ELR (cell line): ENCODE measurements around the gene ATG101.

Experiments used
- DNase-seq: peaks from one replicate; pipeline ENCODE4 v3.0.0-alpha.2; 2015; ENCODE audit warnings: low read depth

The ATG101 gene

DNA sequence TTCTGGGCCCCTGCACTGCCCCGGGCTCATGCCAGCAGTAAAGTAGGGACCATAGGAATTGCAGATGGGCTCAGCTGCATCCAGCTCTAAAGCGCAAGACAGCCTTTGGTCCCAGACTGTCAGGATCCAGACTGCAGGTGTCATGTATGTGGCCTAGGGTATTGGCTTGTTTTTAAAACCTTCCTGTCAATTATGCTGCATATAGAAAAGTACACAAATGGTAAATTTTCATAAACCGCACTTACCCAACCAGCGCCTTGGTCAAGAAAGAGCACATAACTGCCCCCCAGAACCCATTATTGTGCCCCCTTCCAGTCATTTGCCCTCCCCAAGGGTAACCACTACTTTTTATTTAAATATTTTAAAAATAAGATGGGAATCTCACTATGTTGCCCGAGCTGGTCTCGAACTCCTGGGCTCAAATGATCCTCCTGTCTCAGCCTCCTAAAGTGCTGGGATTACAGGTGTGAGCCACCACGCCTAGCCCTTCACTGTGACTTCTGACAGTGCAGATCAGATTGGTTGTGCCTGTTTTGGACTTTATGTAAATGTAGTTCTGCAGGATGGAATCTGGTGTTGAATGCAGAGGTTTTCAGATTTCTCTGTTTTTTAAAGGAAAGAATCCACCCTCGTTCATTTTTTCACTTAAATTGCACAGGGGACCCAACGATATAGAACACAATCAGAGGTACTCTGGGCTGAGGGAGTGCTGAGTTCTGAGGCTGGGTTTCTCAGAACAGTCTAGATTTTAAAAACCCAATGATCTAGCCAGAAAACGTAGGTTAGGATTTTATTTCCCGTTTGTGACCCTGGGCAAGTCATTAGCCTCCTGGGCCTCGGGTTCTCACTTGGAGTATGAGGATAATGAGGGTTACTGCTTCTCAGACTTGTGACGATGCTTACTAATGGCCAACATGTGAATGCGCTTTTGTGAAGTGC is 11.9 kb upstream of the ATG101 start:
- no peak for DNase-seq

DNA sequence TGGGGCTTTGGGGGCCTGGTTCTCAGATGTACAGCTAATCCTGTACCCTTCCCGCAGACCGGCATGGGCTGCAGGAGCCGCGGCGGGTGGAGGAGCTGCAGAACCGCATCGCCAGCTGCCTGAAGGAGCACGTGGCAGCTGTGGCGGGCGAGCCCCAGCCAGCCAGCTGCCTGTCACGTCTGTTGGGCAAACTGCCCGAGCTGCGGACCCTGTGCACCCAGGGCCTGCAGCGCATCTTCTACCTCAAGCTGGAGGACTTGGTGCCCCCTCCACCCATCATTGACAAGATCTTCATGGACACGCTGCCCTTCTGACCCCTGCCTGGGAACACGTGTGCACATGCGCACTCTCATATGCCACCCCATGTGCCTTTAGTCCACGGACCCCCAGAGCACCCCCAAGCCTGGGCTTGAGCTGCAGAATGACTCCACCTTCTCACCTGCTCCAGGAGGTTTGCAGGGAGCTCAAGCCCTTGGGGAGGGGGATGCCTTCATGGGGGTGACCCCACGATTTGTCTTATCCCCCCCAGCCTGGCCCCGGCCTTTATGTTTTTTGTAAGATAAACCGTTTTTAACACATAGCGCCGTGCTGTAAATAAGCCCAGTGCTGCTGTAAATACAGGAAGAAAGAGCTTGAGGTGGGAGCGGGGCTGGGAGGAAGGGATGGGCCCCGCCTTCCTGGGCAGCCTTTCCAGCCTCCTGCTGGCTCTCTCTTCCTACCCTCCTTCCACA is 11.0 kb upstream of the ATG101 start:
- no peak for DNase-seq

DNA sequence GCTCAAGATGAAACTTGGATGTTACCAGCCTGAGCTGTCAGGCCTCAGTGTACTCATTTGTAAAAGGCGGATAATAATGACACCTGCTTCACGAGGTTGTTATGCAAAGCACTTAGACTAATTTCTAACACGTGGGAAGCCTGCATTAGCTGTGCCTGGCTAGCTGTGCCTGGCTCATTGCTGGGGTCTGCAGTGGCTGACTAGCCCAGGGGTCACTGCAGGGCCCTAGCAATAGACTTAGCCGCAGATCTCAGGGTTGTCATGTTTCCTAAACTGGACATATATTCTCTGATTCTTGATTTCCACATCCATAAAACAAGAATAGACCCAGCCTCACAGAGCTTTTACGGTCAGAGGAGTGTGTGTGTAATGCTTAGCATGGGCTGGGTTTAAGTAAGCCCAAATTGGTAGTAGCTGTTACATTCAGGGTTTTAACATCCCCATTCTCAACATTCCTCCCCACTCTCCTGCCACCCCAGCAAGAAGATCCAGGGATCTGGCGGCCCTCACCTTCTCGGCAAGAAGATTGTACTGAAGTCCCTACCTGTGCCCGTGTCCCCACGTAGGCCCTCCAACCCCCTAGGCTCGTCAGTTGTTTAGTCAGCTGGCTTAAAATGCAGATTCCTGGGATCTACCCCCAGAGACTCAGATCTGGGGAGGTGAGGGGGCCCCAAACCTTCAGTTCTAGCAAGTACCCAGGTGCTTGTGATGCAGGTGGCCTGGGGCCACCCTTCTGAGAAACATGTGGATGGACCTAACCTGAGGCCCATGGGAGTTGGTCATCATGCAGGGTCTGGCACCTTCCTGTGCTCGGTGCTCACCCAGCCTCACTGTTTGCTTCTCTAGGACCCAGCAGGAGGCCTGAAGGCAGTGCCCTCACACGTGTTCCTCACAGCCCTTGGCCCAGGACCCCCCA is 9.9 kb upstream of the ATG101 start:
- DNase-seq, result no peak

DNA sequence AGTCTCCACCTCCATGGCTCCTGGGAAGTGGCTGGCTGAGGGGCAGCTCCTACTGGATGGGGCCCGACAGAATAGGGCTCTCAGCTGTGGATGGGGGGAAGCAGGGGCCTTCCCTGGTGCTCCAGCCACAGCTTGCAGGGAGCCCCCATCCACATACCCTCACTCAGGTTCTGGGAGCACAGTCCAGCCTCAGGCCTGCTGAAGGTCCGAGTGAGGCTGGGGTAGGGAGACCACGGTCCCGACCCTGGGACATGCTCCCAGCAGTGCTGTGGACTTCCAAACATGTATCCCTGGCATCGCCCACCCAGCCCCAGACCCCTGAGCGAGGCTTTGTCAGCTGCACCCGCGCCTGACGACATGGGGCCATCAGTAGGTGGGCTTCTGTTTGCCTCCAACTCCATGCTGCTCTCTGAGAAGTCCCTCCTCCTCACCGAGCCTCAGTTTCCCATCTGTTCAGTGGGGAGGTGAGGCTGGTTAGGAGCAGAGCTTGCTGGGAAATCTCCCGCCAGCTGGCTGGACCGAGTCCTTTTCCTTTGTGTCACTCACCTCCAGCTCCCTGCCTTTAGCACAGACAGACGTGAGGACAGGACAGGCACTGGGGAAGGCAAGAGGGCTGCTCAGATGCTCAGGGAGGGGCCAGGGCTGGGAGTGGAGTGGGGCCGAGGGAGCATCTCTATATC is 9.1 kb upstream of the ATG101 start:
- no peak for DNase-seq

DNA sequence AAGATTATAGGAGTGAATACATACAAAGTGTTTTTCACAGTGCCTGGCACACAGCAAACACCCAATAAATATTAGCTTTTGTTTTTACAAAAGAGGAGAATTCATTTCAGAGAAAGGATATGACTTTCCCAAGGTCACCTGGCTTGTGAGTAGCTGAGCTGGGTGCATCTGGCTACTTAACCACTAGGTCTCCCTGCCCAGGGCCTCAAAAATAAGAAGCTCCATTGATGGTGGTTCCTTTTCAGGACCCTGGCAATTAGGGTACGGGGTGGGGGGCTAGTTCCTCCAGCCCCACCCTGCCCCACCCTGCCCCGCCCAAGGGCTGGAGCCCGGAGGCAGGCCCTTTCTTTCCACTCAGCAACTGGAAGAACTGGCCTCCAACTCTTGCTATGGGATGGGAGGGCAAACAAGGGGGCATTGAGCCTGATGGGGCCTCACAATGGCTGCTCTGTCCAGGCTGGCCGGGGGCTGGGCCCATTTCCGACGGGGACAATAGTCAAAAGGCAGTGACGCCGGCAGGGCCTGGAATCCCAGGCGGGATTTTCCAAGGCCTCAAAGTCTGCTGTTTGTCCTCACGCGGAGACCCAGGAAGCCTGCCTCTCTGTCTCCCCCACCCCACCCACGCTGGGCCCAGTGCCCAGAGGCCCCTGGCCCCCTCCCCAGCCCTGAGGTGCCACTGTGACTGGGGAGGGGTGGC is 8.2 kb upstream of the ATG101 start:
- DNase-seq, result no peak

DNA sequence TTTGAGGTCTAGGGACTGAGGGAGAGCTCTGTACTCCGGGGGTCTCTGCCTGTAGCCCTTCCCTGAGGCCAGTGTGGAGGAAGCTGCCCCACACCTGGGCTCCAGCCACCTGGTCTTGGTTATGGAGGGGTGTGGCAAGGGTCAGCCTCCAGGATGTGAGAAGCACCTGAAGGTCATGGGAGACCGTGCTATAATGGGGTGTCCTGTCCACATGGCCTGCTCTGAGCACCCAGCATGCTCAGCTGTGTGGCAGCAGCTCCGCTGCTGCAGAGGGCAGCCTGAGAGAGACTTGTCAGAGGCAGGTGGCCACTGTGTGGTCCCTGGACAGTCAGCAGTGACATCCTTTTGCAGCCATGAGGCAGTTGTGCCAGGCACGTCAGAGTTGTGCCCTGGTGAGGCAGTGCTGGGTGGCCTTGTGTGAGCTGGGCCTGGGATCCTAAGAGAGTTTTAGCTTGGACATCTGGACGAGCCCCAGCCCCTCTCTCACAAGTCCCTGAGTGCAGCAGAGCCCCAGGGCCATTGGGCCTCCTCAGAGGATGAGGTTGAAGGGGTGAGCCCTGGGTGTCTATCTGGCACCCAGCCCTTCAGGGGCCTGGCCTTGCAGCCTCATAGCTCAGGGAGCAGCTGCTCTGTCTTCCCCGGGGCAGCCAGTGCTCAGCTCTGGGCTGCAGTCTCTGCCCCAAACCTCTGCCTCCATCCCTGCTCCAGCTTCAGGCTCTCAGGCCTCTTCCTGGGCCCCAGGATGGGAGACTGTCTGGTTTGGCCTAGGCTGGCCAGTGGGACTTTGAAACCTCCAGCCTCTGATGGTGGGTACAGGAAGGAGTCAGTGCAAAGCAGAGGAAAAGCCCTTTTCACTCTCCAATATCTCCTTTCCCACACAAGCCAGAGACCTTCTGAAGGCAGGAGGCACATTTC is 7.4 kb upstream of the ATG101 start:
- DNase-seq, result no peak

DNA sequence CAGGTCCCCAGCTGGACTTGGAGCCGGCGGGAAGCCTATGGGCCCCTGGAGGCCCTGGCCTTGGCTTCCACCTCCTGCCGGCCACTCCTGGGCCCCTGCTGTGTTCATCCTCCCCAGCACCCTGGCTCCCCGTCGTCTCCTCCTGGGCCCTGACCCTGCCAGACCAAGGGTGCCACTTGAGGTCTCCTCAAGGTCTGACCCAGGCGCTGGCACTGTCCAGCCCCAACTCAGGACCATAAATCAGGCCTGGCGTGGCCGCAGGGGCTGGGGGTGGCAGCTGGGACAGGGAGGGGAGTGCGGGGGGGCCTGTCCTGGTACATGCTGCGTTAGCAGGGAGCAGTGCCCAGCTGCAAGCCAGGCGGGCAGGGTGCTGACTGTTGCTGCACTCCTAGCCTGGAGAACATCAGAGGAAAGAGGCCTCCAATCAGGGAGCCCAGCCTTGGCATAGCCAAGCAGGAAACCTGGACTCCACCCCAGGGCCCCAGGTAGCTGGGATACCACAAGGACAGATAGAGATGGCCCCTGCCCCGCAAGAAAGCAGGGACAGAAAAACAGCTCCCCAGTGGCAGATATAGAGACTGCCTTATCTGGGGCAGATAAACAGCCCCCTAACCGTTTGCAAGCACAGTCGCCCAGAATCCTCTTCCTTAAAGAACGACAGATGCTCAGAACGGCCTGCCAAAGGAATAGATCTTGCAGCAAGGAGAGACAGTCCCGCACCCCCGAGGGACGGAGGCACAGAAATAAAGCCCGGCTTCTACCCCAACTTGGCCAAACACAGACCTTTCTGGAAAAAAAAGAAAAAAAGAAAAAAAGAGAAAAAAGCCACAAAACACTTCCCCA is 6.5 kb upstream of the ATG101 start:
- no peak for DNase-seq

DNA sequence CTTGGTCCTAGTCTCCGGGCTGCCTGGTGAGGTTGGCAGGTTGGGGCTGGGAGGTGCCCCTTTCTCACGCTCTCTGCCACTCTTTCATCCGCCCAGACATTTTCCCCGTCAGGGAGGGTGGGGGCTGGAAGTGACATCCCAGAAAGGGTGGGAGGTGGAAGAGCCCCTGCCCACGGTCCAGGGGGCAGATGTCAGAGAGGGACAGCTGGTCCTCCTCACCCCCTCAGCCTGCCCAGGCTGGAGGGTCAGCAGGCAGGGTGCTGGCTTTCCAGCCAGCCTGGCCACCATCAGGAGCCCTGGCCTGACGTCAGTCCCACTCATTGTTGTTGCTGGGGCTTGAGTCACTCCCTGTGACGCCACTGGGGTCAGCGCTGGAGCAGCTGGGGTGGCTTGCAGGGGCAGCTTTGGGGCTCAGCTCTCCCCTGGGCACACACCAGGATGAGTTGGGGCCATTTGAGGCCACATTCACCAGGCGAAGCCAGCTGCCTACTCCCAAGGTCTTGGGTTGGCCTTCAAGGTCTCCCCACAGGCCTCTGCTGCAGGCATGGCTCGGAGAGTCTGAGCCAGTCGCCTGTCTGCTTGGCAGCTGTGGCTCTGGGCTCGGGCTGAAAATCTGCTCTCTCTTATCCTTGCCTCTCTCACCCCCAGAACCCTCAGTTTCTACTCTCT is 5.7 kb upstream of the ATG101 start:
- DNase-seq, result peak; percentile 86

DNA sequence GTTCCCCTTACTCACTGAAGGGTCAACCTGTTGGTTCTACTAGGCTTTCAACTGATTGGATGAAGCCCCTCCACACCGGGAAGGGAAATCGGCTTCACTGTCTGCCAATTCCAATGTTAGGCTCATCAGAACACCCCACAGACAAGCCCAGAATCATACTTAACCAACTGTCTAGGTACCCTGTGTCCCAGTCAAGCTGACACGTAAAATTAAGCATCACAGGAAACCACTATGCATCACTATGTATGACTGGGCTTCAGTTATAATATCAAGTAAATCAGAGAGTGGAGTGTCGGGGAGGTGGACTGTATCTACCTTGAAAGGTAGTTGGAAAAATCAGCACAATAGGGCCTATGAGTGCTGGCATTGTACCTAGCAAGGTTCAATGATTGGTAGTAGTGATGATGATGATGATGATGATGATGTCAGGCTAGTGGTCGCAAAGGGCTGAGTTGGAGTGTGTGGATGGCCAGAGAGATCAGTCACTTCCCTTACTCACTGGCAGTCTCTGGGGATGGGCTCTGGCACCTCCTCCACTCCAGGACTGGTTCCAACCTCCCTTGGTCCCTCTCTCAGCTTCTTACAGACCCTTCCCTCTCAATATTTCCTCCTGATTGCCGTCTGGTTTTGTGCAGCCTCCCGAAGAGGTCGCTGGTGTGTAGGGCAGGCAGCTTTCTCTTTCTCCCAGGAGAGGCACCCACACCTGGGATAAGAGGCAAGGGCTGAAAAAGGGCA is 3.3 kb upstream of the ATG101 start:
- DNase-seq, result peak; percentile 67

DNA sequence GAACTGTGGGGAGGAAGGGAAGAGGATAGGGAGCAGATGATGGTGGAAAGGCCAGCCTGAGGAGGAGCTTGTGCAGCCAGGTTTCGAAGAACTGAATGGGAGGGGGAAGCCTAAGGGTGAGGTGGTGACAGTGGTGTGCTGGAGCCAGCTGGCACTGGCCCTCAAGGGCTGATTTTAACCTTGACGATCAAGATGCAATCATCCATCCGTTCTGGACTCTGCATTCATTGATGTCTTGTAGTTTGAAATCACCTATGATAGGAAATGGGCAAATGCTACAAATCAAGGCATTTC is 2.8 kb upstream of the ATG101 start:
- DNase-seq, result no peak

DNA sequence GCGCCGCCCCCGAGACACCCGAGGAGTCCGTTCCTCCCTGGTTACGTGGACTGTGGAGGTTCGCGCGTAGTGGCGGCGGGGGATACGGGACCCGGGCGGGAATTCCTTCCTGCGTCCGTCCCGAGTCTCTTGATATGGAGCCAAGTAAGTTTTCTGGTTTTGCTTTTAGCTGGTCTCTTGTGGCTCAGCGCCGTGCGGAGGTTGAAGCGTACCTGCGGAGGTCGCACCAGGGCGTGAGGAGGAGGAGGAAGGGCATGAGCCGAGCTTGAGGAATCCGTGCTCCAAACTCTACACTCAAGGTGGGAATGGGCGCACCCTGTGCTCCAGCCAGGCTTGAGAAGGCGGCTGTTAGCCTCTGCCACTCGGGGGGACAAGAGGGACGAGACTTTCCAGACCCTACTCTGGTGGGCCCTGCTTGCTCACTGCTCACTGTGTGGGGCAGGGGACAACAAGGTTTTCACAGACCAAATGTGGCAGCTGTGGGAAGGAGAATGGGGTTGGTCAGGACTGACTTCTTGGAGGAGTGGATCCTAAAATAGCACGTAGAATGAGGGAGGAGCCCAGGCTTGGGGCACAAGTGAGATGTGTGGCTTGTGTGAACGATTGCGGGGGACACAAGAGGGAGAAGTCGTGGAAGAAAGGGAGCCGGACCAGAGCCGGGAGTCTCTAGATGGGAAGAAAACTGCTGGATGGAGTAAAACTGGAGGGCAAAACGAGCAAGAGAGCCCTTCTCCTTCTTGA is 577 bp downstream of the ATG101 start:
- peak; percentile 44 for DNase-seq

DNA sequence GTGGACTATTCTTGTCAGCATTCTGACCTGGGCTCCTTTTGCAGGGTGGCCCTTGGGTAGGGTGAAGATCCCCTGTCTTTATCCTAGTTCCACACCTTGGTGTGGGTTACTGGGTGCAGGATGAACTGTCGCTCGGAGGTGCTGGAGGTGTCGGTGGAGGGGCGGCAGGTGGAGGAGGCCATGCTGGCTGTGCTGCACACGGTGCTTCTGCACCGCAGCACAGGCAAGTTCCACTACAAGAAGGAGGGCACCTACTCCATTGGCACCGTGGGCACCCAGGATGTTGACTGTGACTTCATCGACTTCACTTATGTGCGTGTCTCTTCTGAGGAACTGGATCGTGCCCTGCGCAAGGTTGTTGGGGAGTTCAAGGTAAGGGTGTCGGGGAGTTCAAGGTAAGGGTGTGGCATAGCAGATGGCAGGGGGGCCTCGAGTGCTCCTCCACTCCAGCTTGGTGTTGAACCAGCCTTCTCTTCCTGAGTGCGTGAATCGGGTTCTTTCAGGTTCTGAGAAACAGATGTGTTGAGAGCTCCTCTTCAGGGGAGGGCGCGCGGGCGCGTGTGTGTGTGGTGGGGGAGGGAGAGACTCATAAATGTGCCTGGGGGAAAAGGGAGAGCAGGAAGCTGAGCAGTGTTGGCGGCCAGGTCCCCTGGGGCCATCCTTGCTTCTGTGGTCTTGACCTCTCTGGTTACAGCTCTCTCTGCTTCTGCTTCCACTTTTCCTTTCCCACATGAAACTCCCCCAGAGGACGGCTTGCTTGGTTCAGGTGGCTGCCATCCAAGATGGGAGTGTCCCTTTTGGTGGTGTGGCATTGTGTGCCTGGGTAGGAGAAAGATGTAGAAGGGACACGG is 4.0 kb downstream of the ATG101 start:
- peak; percentile 40 for DNase-seq

DNA sequence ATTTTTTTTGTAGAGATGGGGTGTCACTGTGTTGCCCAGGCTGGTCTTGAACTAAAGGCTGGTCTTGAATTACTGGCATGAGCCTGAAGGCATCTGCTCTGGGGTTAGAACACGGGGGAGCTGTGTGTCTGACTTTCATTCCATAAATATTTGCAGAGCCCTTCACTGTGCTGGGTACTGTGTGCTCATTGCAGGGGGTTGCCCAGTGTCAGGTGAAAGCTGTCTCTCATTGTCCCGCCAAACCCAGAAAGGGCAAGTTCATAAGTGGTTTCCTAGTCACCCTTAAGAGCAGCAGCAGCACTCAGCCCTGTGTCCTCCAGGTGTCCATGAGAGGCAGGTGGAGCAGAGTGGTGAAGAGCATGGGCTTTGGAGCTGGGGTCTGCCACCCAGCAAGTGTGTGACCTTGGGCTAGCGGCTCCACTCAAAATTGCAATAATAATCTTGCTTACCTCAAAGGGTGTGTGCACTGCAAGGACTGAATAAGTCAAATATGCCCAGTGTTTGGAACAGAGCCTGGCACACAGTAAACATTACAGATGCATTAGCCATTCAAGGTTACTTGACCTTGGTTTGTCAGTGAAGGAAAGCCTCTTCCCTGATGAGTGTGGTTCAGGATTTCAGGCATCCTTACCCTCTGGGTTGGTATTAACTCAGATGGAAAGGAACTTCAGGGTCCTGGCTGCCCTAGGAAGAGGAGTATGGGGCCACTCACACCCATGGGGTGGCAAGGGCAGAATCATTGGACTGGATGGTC is 5.4 kb downstream of the ATG101 start:
- no peak for DNase-seq

DNA sequence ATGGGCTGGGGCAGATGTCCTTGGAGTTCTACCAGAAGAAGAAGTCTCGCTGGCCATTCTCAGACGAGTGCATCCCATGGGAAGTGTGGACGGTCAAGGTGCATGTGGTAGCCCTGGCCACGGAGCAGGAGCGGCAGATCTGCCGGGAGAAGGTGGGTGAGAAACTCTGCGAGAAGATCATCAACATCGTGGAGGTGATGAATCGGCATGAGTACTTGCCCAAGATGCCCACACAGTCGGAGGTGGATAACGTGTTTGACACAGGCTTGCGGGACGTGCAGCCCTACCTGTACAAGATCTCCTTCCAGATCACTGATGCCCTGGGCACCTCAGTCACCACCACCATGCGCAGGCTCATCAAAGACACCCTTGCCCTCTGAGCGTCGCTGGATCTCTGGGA is 7.0 kb downstream of the ATG101 start:
- no peak for DNase-seq

DNA sequence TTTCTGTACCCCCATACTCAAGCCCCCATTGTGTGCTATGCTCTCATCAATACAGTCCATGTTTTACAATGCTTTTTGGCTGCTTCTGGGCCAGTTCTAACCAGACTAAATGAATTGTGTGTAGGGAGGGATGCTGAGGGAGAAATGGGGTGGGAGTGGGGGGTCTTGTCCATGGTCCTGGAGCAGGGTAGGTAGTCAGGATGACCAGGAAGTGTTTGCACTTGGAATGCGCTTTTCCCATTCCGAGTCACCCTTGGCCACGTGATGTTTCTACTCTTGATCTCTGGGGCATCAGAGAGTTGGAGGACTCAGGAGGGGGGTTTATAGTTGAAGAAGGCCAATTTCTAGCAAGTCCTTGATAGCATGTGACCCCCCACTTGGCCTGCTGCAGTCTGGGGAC is 8.5 kb downstream of the ATG101 start:
- DNase-seq, result no peak
